Sigmoid colon (tissue), 4 donors: Measurements from ENCODE around the gene PTPRD.

Experiments
- POLR2A ChIP-seq, 2 donors: fragments of 450-650 bp; IDR thresholded peaks; one replicate each; pipeline ENCODE4 v1.6.1; 2016; ENCODE audit warnings: antibody characterized with exemption in 2 of 2, mild to moderate bottlenecking in 2 of 2, moderate library complexity in 2 of 2
- POLR2AphosphoS5 ChIP-seq, 4 donors: sonication (generic); formaldehyde crosslinking; IDR thresholded peaks; one replicate each; pipeline ENCODE4 v1.6.1; 2017; ENCODE audit warnings: antibody characterized with exemption in 4 of 4
- TF ChIP-seq, protein P1 (sequence below), 4 experiments: fragments of 450-650 bp in 3 of 4; fragments of 200-600 bp in 1 of 4; IDR thresholded peaks; one replicate each; pipeline ENCODE4 v1.5.1; 2016 to 2019; ENCODE audit warnings: antibody characterized with exemption in 4 of 4, mild to moderate bottlenecking in 3 of 4, moderate library complexity in 2 of 4

DNA sequence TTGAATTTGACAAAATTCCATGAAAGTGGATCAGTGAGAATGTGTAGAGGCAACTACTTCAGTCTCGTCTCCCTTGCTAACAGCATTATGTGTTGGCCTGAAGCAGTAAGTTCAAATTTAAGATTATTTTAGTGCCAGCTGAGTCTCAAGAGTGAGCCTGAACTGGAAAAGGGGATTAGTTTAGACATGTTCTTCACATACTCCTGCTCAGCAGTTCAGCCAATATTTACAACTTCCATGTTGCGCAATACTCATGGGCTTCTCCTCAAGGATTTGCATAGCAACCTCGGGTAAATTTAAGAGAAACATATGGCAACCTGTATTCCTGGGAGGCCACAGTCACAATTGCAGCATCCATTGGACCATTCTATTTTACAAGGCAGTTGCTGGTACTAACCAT, 553.8 kb downstream of the PTPRD start:
- no peak for TF ChIP-seq POLR2A (IDR thresholded peaks at IDR 0.05)
- TF ChIP-seq POLR2AphosphoS5 (IDR thresholded peaks at IDR 0.05) = no peak
- TF ChIP-seq, protein P1, sequence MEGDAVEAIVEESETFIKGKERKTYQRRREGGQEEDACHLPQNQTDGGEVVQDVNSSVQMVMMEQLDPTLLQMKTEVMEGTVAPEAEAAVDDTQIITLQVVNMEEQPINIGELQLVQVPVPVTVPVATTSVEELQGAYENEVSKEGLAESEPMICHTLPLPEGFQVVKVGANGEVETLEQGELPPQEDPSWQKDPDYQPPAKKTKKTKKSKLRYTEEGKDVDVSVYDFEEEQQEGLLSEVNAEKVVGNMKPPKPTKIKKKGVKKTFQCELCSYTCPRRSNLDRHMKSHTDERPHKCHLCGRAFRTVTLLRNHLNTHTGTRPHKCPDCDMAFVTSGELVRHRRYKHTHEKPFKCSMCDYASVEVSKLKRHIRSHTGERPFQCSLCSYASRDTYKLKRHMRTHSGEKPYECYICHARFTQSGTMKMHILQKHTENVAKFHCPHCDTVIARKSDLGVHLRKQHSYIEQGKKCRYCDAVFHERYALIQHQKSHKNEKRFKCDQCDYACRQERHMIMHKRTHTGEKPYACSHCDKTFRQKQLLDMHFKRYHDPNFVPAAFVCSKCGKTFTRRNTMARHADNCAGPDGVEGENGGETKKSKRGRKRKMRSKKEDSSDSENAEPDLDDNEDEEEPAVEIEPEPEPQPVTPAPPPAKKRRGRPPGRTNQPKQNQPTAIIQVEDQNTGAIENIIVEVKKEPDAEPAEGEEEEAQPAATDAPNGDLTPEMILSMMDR (IDR thresholded peaks at IDR 0.05) = no peak
